Frontal cortex (tissue), 4 donors: ENCODE measurements around the gene MEG3. TPM values are rescaled to one million over a fixed set of nuclear protein-coding genes. Genes with fewer than 3 reads are reported as not detected.

Source experiments
- DNase-seq, 2 donors: peaks; one replicate each; pipeline ENCODE4 v3.0.0; 2012; ENCODE audit warnings: low spot score in 2 of 2
- FAIRE-seq: peaks from 2 replicates; lab custom pipeline; 2012; peaks lifted over from hg19 to GRCh38; lab: Jason Lieb, UNC
- total RNA-seq: library from RNA; depleted of rRNA; stranded (reverse); fragments of >200 nt; gene quantifications from one replicate; pipeline ENCODE4 v1.2.3, GENCODE V29; 2014
- donor health status: control.
- donor health status: control.
- donor health status: control.

MEG3 gene
- total RNA-seq, 1 donor from 2014 or later: 95.4 TPM

- FAIRE-seq (no peak), DNase-seq (no peak)
Measured at GRCh38 chr14:100827101-100828021, 1.4 kb downstream of the MEG3 start.

- FAIRE-seq: no peak
- DNase-seq: no peak
Measured at GRCh38 chr14:100828031-100828769, 2.3 kb downstream of the MEG3 start.

- DNase-seq (no peak), FAIRE-seq (no peak)
Measured at GRCh38 chr14:100830681-100831080, 4.8 kb downstream of the MEG3 start.

- DNase-seq (no peak), FAIRE-seq (no peak)
Measured at GRCh38 chr14:100832311-100832960, 6.5 kb downstream of the MEG3 start.

- DNase-seq (no peak), FAIRE-seq (no peak)
Measured at GRCh38 chr14:100834082-100834793, 8.3 kb downstream of the MEG3 start.

- FAIRE-seq: no peak
- DNase-seq: no peak
Measured at GRCh38 chr14:100834794-100835547, 9.1 kb downstream of the MEG3 start.

GRCh38 chr14:100835548-100836310 lies 9.8 kb downstream of the MEG3 start:
- DNase-seq (no peak), FAIRE-seq (no peak)

- FAIRE-seq: no peak
- no peak for DNase-seq
Measured at GRCh38 chr14:100836311-100836805, 10.4 kb downstream of the MEG3 start.

- no peak for FAIRE-seq
- DNase-seq: no peak
Measured at GRCh38 chr14:100836941-100837804, 11.3 kb downstream of the MEG3 start.

GRCh38 chr14:100837805-100838350 lies 12.0 kb downstream of the MEG3 start:
- FAIRE-seq (no peak), DNase-seq (no peak)

GRCh38 chr14:100838493-100839314 lies 12.8 kb downstream of the MEG3 start:
- DNase-seq: no peak

GRCh38 chr14:100839315-100839585 lies 13.3 kb downstream of the MEG3 start:
- no peak for FAIRE-seq
- no peak for DNase-seq

More at GRCh38 chr14:100838493-100839314, 12.8 kb downstream of the MEG3 start:
- no peak for FAIRE-seq

- FAIRE-seq (no peak), DNase-seq (no peak)
Measured at GRCh38 chr14:100839681-100840111, 13.8 kb downstream of the MEG3 start.

- DNase-seq: no peak
- FAIRE-seq: no peak
Measured at GRCh38 chr14:100840286-100841065, 14.6 kb downstream of the MEG3 start.

- FAIRE-seq (no peak), DNase-seq (no peak)
Measured at GRCh38 chr14:100841066-100841760, 15.3 kb downstream of the MEG3 start.
